ENCODE results near the gene CD22. TPM values are rescaled to one million over a fixed set of nuclear protein-coding genes. Genes with fewer than 3 reads are reported as not detected.

CD22 gene
- total RNA-seq, 3 donors from 2014 or later (not counting 1 experiment from before 2014, with no cell fraction given) = 4.3 to 7.0 (median 6.0) TPM

DNA sequence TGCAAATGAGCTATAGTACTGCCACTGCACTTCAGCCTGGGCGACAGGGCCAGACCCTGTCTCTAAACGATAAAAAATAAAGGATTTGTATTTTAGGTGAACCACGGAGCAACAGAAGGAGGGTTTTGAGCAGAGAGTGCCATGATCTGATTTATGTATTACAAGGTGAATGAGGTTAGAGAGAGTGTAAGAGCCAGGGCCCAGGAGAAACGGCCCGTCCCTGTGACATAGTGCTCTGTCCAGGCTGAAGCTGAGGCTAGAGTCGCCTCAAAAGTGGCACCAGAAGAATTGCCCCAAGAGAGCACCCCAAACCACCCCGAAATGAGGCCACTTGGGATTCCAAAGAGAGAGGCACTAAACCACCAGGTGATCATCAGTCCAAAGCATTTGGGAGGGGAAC lies 20.1 kb upstream of the CD22 start:
- intact Hi-C loops (cut with micrococcal nuclease) = no loop called here
- Histone ChIP-seq H3K9me3 (ENCODE audit: control insufficient read depth, insufficient read depth, low read length) (no peaks in the 10 kb centered on the region), H3K36me3 (ENCODE audit: control insufficient read depth, insufficient read depth, low read length) (no peaks in the 10 kb centered on the region), H3K4me1 (ENCODE audit: control insufficient read depth, insufficient read depth, low read length) (peaks cover 9% of the 10 kb centered on the region), H3K27me3 (ENCODE audit: control insufficient read depth, insufficient read depth, low read length) (no peaks in the 10 kb centered on the region), H3K4me3 (ENCODE audit: low read length) (no peak overlapping the region), H3K27ac (ENCODE audit: low read length) (no peak overlapping the region)
- DNase-seq (no peak), ATAC-seq (no peak)
- TF ChIP-seq, protein P1, sequence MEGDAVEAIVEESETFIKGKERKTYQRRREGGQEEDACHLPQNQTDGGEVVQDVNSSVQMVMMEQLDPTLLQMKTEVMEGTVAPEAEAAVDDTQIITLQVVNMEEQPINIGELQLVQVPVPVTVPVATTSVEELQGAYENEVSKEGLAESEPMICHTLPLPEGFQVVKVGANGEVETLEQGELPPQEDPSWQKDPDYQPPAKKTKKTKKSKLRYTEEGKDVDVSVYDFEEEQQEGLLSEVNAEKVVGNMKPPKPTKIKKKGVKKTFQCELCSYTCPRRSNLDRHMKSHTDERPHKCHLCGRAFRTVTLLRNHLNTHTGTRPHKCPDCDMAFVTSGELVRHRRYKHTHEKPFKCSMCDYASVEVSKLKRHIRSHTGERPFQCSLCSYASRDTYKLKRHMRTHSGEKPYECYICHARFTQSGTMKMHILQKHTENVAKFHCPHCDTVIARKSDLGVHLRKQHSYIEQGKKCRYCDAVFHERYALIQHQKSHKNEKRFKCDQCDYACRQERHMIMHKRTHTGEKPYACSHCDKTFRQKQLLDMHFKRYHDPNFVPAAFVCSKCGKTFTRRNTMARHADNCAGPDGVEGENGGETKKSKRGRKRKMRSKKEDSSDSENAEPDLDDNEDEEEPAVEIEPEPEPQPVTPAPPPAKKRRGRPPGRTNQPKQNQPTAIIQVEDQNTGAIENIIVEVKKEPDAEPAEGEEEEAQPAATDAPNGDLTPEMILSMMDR (IDR thresholded peaks at IDR 0.05) = no peak
- H3K9me3 Mint-ChIP-seq = no peaks in the 10 kb centered on the region
- WGBS (ENCODE audit: insufficient coverage) = 88% methylated on average over 7 of the region's 7 CpGs
- no peak overlapping the region for H3K27ac Mint-ChIP-seq
- peaks cover 0 to 5% of the 10 kb centered on the region in 2 donors for H3K27me3 Mint-ChIP-seq (ENCODE audit: low read depth in 2 of 2)
- H3K4me1 Mint-ChIP-seq = no peaks in the 10 kb centered on the region
- H3K4me3 Mint-ChIP-seq = no peak overlapping the region
- H3K36me3 Mint-ChIP-seq = no peaks in the 10 kb centered on the region

DNA sequence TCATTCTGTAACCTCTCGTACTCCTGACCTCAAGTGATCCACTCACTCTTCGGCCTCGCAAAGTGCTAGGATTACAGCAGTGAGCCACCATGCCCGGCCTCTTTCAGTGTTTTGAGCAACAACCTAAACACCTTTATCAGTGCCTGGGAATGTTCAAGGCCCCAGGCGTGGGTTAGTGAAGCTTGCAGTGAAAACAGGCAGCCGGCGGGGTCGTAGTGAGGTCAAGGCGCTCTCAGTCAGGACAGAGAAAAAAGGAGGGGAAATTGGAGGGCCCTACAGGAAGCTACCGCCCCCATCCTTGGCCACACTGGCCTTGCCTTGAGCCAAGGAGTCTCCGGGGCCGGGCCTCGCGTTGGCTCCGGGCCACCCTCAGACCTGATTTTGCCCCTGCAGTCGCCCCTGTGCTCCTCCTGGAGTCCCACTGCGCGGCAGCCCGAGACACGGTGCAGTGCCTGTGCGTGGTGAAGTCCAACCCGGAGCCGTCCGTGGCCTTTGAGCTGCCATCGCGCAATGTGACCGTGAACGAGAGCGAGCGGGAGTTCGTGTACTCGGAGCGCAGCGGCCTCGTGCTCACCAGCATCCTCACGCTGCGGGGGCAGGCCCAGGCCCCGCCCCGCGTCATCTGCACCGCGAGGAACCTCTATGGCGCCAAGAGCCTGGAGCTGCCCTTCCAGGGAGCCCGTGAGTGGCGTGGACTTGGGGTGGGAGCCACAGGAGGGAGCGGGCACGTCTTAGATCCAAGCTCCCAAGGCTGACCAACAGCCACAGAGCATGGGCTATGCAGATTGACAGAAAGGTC lies 19.3 kb upstream of the CD22 start:
- ATAC-seq (no peak), DNase-seq (no peak)
- Mint-ChIP-seq H3K27ac (no peak overlapping the region), H3K27me3 (ENCODE audit: low read depth in 2 of 2) (peaks cover 0 to 8% of the 10 kb centered on the region in 2 donors), H3K4me3 (no peak overlapping the region), H3K4me1 (no peaks in the 10 kb centered on the region), H3K9me3 (no peaks in the 10 kb centered on the region), H3K36me3 (no peaks in the 10 kb centered on the region)
- no peak overlapping the region for H3K4me3 ChIP-seq (ENCODE audit: low read length)
- H3K4me1 ChIP-seq (ENCODE audit: control insufficient read depth, insufficient read depth, low read length) = peaks cover 9% of the 10 kb centered on the region
- H3K27ac ChIP-seq (ENCODE audit: low read length) = no peak overlapping the region
- no peaks in the 10 kb centered on the region for H3K27me3 ChIP-seq (ENCODE audit: control insufficient read depth, insufficient read depth, low read length)
- H3K9me3 ChIP-seq (ENCODE audit: control insufficient read depth, insufficient read depth, low read length) = no peaks in the 10 kb centered on the region
- WGBS (ENCODE audit: insufficient coverage) = 92% methylated on average over 47 of the region's 47 CpGs
- H3K36me3 ChIP-seq (ENCODE audit: control insufficient read depth, insufficient read depth, low read length) = no peaks in the 10 kb centered on the region
- intact Hi-C loops (cut with micrococcal nuclease) = no loop called here
- TF ChIP-seq, protein P1 (IDR thresholded peaks at IDR 0.05) = no peak

DNA sequence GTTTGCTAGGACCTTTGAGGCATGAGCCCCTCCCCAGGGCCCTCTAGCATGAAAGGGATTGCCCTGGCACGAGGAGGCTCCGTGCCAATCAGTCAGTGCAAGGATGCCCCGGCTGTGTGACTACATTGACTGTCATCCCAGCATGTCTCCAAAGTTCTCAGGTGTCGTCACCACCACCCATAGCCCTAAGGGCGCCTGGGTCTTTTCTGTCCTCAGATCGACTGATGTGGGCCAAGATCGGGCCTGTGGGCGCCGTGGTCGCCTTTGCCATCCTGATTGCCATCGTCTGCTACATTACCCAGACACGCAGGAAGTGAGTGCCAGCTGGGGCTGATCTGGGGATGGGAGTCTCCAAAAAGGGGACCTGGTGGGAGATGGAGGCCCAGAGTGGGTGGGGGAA lies 18.7 kb upstream of the CD22 start:
- TF ChIP-seq, protein P1 (IDR thresholded peaks at IDR 0.05) = no peak
- H3K4me1 Mint-ChIP-seq = no peaks in the 10 kb centered on the region
- no peaks in the 10 kb centered on the region for H3K36me3 Mint-ChIP-seq
- peaks cover 9% of the 10 kb centered on the region for H3K4me1 ChIP-seq (ENCODE audit: control insufficient read depth, insufficient read depth, low read length)
- 35% methylated on average over 12 of the region's 12 CpGs for WGBS (ENCODE audit: insufficient coverage)
- ATAC-seq = no peak
- no peak overlapping the region for H3K27ac Mint-ChIP-seq
- no peak for DNase-seq
- no peaks in the 10 kb centered on the region for H3K9me3 Mint-ChIP-seq
- no peak overlapping the region for H3K27ac ChIP-seq (ENCODE audit: low read length)
- no peak overlapping the region for H3K4me3 Mint-ChIP-seq
- no peaks in the 10 kb centered on the region for H3K36me3 ChIP-seq (ENCODE audit: control insufficient read depth, insufficient read depth, low read length)
- no peaks in the 10 kb centered on the region for H3K27me3 ChIP-seq (ENCODE audit: control insufficient read depth, insufficient read depth, low read length)
- H3K9me3 ChIP-seq (ENCODE audit: control insufficient read depth, insufficient read depth, low read length) = no peaks in the 10 kb centered on the region
- peaks cover 0 to 8% of the 10 kb centered on the region in 2 donors for H3K27me3 Mint-ChIP-seq (ENCODE audit: low read depth in 2 of 2)
- H3K4me3 ChIP-seq (ENCODE audit: low read length) = no peak overlapping the region
- intact Hi-C loops (cut with micrococcal nuclease) = no loop called here
